Parathyroid adenoma (tissue), 2 donors: ENCODE results near the gene JUND.

ENCODE experiments used
- H2AFZ ChIP-seq: fragments of 300-600 bp; sonication (generic); one replicate; pipeline ENCODE4 v1.7.0; 2017; ENCODE audit warnings: antibody characterized with exemption, mild to moderate bottlenecking
- H3K27ac ChIP-seq: fragments of 300-600 bp; sonication (generic); one replicate; pipeline ENCODE4 v1.7.0; 2017
- H3K27me3 ChIP-seq: fragments of 300-600 bp; sonication (generic); one replicate; pipeline ENCODE4 v1.7.0; 2017; ENCODE audit warnings: low read length; ENCODE audit not compliant: control insufficient read depth, insufficient read depth
- H3K36me3 ChIP-seq: fragments of 300-600 bp; sonication (generic); one replicate; pipeline ENCODE4 v1.7.0; 2017; ENCODE audit warnings: low read length; ENCODE audit not compliant: control insufficient read depth, insufficient read depth
- H3K4me1 ChIP-seq: fragments of 300-600 bp; sonication (generic); one replicate; pipeline ENCODE4 v1.7.0; 2017; ENCODE audit warnings: control low read depth
- H3K4me2 ChIP-seq: fragments of 300-600 bp; sonication (generic); one replicate; pipeline ENCODE4 v1.7.0; 2017; ENCODE audit warnings: low read length
- H3K4me3 ChIP-seq: fragments of 300-600 bp; sonication (generic); one replicate; pipeline ENCODE4 v1.7.0; 2017; ENCODE audit warnings: low read depth, low read length
- H3K79me2 ChIP-seq: fragments of 300-600 bp; sonication (generic); one replicate; pipeline ENCODE4 v1.7.0; 2017; ENCODE audit warnings: control low read depth
- H3K9ac ChIP-seq: fragments of 300-600 bp; sonication (generic); one replicate; pipeline ENCODE4 v1.7.0; 2017; ENCODE audit warnings: mild to moderate bottlenecking
- H3K9me3 ChIP-seq: fragments of 300-600 bp; sonication (generic); one replicate; pipeline ENCODE4 v1.7.0; 2017; ENCODE audit warnings: low read length; ENCODE audit not compliant: control insufficient read depth
- TF ChIP-seq, protein P1 (sequence below): fragments of 300-600 bp; sonication (generic); IDR thresholded peaks from one replicate; pipeline ENCODE4 v1.7.0; 2017; ENCODE audit warnings: antibody characterized with exemption, mild to moderate bottlenecking
- donor health status: primary hyperparathyroidism.

JUND gene

DNA sequence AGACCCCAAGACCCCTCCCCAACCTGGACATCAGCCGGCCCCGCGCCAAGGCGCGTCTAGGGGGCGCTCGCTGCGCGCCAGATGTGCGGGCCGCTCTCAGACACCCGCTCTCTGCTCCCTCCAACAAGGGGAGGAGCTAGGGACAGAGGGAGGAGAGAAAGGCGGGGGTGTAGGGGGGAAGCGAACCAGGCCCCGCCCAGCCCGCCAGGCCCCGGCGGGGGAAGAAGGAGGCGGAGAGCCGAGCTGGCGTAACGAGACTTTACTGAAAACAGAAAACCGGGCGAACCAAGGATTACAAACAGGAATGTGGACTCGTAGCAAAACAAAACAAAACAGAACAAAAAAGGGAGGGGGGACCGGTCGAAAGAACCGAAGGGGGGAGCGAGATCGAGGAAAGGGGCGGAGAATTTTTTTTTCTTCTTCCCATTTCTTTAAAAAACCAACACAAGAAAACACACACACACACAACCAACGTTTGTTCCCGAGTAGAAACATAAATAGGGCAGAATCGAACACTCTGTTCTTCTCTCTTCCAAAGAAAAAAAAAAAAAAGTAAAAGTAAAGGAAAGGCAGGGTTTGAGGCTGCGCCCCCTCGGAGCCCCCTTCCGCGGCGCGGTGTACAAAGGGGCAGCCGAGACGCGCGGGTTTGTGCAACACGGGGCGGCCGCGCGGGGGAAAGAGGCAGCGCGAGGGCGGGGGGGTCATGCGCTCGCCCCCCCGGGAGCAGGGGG lies 1.7 kb downstream of the JUND start:
- H3K4me2 ChIP-seq: peak overlapping the region; percentile 93
- peak overlapping the region; percentile 100 for H3K4me3 ChIP-seq
- peaks cover 35% of the 10 kb centered on the region for H3K4me1 ChIP-seq
- peak overlapping the region; percentile 100 for H3K27ac ChIP-seq
- H3K27me3 ChIP-seq: no peaks in the 10 kb centered on the region
- peak overlapping the region; percentile 96 for H3K9ac ChIP-seq
- peak overlapping the region; percentile 57 for H2AFZ ChIP-seq
- TF ChIP-seq, protein P1, sequence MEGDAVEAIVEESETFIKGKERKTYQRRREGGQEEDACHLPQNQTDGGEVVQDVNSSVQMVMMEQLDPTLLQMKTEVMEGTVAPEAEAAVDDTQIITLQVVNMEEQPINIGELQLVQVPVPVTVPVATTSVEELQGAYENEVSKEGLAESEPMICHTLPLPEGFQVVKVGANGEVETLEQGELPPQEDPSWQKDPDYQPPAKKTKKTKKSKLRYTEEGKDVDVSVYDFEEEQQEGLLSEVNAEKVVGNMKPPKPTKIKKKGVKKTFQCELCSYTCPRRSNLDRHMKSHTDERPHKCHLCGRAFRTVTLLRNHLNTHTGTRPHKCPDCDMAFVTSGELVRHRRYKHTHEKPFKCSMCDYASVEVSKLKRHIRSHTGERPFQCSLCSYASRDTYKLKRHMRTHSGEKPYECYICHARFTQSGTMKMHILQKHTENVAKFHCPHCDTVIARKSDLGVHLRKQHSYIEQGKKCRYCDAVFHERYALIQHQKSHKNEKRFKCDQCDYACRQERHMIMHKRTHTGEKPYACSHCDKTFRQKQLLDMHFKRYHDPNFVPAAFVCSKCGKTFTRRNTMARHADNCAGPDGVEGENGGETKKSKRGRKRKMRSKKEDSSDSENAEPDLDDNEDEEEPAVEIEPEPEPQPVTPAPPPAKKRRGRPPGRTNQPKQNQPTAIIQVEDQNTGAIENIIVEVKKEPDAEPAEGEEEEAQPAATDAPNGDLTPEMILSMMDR: peak; percentile 98
- H3K9me3 ChIP-seq: no peaks in the 10 kb centered on the region
- peaks cover 4% of the 10 kb centered on the region for H3K36me3 ChIP-seq
- H3K79me2 ChIP-seq: peaks cover 14% of the 10 kb centered on the region

DNA sequence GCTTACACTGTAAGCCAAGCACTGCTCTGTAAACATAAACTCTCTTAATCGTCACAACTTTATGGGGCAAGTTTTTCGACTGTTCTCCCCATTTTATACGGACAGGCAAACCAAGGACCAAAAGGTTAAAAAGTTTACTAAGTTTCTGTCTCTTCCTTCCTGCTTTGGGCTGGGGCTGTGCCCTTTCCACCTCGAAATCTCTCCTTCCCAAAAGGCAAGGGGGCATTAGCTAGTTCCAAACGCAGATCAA lies 2.2 kb downstream of the JUND start:
- H3K9ac ChIP-seq: peak overlapping the region; percentile 42
- H3K36me3 ChIP-seq: peaks cover 4% of the 10 kb centered on the region
- H3K9me3 ChIP-seq: no peaks in the 10 kb centered on the region
- H2AFZ ChIP-seq: no peak overlapping the region
- peak overlapping the region; percentile 100 for H3K27ac ChIP-seq
- H3K27me3 ChIP-seq: no peaks in the 10 kb centered on the region
- H3K79me2 ChIP-seq: peaks cover 14% of the 10 kb centered on the region
- peak overlapping the region; percentile 100 for H3K4me3 ChIP-seq
- H3K4me1 ChIP-seq: peaks cover 38% of the 10 kb centered on the region
- peak overlapping the region; percentile 93 for H3K4me2 ChIP-seq
- TF ChIP-seq, protein P1: no peak

DNA sequence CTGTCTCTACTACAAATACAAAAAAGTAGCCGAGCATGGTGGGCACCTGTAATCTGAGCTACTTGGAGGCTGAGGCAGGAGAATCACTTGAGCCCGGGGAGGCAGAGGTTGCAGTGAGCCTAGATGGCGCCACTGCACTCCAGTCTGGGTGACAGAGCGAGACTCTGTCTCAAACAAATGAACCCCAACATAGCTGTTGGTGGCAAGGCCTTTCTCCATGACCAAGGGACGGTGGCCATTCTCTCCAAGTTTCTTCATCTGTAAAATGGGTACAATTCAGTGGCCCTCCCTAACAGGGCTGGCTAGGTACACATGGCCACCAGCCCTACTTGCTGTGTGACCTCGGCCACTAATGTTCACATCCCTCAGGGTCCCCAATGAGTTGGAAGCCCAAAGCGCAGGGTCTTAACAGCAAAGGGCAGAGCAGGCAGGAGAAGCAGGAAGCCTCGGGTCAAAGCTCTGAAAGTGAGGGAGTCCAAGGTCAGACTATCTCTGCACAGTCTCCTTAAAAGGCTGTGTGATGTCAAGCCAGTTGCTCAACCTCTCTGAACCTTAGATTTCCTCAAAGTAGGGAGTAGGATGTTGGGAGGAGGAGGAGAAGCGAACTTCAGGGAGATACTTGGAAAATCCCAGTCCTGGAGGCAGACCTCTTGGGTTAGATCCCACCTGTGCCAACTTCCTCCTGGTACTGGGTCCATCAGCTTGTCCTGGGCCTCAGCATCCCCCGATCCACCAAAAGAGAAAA lies 2.7 kb downstream of the JUND start:
- peak overlapping the region; percentile 100 for H3K4me3 ChIP-seq
- H3K9ac ChIP-seq: peak overlapping the region; percentile 42
- H3K9me3 ChIP-seq: no peaks in the 10 kb centered on the region
- peak overlapping the region; percentile 93 for H3K4me2 ChIP-seq
- H3K27ac ChIP-seq: peak overlapping the region; percentile 100
- H2AFZ ChIP-seq: no peak overlapping the region
- TF ChIP-seq, protein P1: peak; percentile 23
- H3K27me3 ChIP-seq: no peaks in the 10 kb centered on the region
- peaks cover 38% of the 10 kb centered on the region for H3K4me1 ChIP-seq
- peaks cover 4% of the 10 kb centered on the region for H3K36me3 ChIP-seq
- peaks cover 14% of the 10 kb centered on the region for H3K79me2 ChIP-seq

DNA sequence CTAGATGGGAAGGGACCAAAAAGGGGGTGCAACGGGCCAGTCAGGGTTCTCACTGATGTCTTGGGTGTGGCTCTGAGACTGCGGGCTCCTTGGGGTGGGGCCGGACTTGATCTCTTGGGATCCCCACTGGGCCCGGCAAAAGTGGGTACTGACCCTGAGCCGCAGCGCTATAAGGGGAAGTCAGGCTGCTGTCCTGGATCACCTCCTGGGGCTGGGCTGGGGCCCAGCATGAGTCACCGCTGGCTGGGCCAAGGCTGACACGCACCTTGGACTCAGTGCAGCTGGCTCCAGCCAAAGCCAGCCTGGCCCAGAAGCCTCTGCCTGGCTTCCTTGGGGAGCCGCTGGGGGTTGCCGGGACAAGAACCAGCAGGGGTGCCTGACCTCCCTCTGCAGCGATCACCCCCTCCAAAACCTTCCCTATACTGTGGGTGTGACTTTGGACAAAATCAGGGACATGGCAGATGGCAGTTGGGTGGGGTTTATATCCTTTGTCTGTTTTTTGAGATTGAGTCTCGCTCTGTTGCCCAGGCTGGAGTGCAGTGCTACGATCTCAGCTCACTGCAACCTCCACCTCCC lies 6.6 kb downstream of the JUND start:
- Histone ChIP-seq H3K4me2 (no peak overlapping the region), H3K79me2 (peaks cover 14% of the 10 kb centered on the region), H3K9me3 (no peaks in the 10 kb centered on the region), H3K36me3 (peaks cover 4% of the 10 kb centered on the region), H3K4me3 (no peak overlapping the region), H2AFZ (no peak overlapping the region), H3K9ac (no peak overlapping the region), H3K4me1 (peaks cover 29% of the 10 kb centered on the region), H3K27ac (peak overlapping the region; percentile 58), H3K27me3 (no peaks in the 10 kb centered on the region)
- TF ChIP-seq, protein P1: no peak
